Measurements from ENCODE around the gene TTC9C.

The TTC9C gene

GRCh38 chr11:62782753-62783152 is 54.5 kb downstream of the TTC9C start:
- peaks cover 52% of the 10 kb centered on the region for H3K36me3 Mint-ChIP-seq (ENCODE audit: low read depth)
- no peak for DNase-seq
- no peak for TF ChIP-seq CTCF (IDR thresholded peaks at IDR 0.05)
- H3K27ac Mint-ChIP-seq = no peak overlapping the region
- peaks cover 8% of the 10 kb centered on the region for H3K4me1 Mint-ChIP-seq
- H3K4me3 Mint-ChIP-seq = no peak overlapping the region
- H3K27me3 Mint-ChIP-seq (ENCODE audit: low read depth, poor library complexity) = peaks cover 2% of the 10 kb centered on the region
- no peaks in the 10 kb centered on the region for H3K9me3 Mint-ChIP-seq

- H3K9me3 Mint-ChIP-seq = no peaks in the 10 kb centered on the region
- H3K27me3 Mint-ChIP-seq (ENCODE audit: low read depth, poor library complexity) = peaks cover 2% of the 10 kb centered on the region
- peak; percentile 92 for DNase-seq
These were observed 58.2 kb downstream of the TTC9C start for GRCh38 chr11:62786318-62787004.

GRCh38 chr11:62787005-62787759 is 58.9 kb downstream of the TTC9C start, which contains the start of gene TMEM179B:
TSS of gene TMEM179B (plus strand) at chr11:62787402. CDS start at chr11:62787432, 30 bp downstream.
- Mint-ChIP-seq H3K36me3 (ENCODE audit: low read depth) (peaks cover 48% of the 10 kb centered on the region), H3K4me3 (peak within 1 kb of the TSS; percentile 92), H3K27me3 (ENCODE audit: low read depth, poor library complexity) (peaks cover 2% of the 10 kb centered on the region), H3K27ac (peak within 1 kb of the TSS; percentile 94), H3K4me1 (peaks cover 44% of the 10 kb centered on the region), H3K9me3 (no peaks in the 10 kb centered on the region)
- DNase-seq = peak; percentile 97
- TF ChIP-seq CTCF (IDR thresholded peaks at IDR 0.05) = no peak

More at GRCh38 chr11:62786318-62787004, 58.2 kb downstream of the TTC9C start:
- TF ChIP-seq CTCF (IDR thresholded peaks at IDR 0.05) = peak; percentile 97
- Mint-ChIP-seq H3K4me1 (peaks cover 40% of the 10 kb centered on the region), H3K36me3 (ENCODE audit: low read depth) (peaks cover 53% of the 10 kb centered on the region), H3K27ac (peak overlapping the region; percentile 22), H3K4me3 (peak overlapping the region; percentile 80)
